GM23248 (cell line): ENCODE data around the gene G6PC3. TPM values are rescaled to one million over a fixed set of nuclear protein-coding genes. Genes with fewer than 3 reads are reported as not detected.

ENCODE experiments used
- DNase-seq: peaks from one replicate; pipeline ENCODE4 v3.0.0-alpha.2; 2015
- H2AFZ ChIP-seq: fragments of 200-600 bp; sonication (generic); 2 replicates; pipeline ENCODE4 v1.6.1; 2016; ENCODE audit warnings: antibody characterized with exemption
- H3F3A ChIP-seq: fragments of 200-600 bp; sonication (generic); 2 replicates; pipeline ENCODE4 v1.6.1; 2016; ENCODE audit warnings: mild to moderate bottlenecking, antibody characterized with exemption, mixed run types; ENCODE audit not compliant: insufficient read depth
- H3K27ac ChIP-seq: fragments of 200-600 bp; sonication (generic); 2 replicates; pipeline ENCODE4 v1.5.1; 2016; ENCODE audit warnings: mild to moderate bottlenecking
- H3K27me3 ChIP-seq: fragments of 200-600 bp; sonication (generic); replicated peaks from 2 replicates; pipeline ENCODE4 v1.6.1; 2016; ENCODE audit warnings: mild to moderate bottlenecking; ENCODE audit not compliant: insufficient read depth
- H3K36me3 ChIP-seq: fragments of 200-600 bp; sonication (generic); 2 replicates; pipeline ENCODE4 v1.6.1; 2016; ENCODE audit warnings: low read depth, mild to moderate bottlenecking
- H3K4me1 ChIP-seq: fragments of 200-600 bp; sonication (generic); 2 replicates; pipeline ENCODE4 v1.6.1; 2016; ENCODE audit warnings: mild to moderate bottlenecking; ENCODE audit not compliant: insufficient read depth
- H3K4me2 ChIP-seq: fragments of 200-600 bp; sonication (generic); one replicate; pipeline ENCODE4 v1.6.1; 2016; ENCODE audit warnings: mild to moderate bottlenecking; ENCODE audit not compliant: unreplicated experiment
- H3K4me3 ChIP-seq: fragments of 200-600 bp; sonication (generic); 2 replicates; pipeline ENCODE4 v1.5.1; 2016; ENCODE audit warnings: mild to moderate bottlenecking
- H3K79me2 ChIP-seq: fragments of 200-600 bp; sonication (generic); 2 replicates; pipeline ENCODE4 v1.6.1; 2016; ENCODE audit warnings: mild to moderate bottlenecking; ENCODE audit not compliant: insufficient read depth
- H3K9ac ChIP-seq: fragments of 200-600 bp; sonication (generic); 2 replicates; pipeline ENCODE4 v1.6.1; 2016; ENCODE audit warnings: mild to moderate bottlenecking
- H3K9me2 ChIP-seq: fragments of 200-600 bp; sonication (generic); 2 replicates; pipeline ENCODE4 v1.6.1; 2016; ENCODE audit warnings: mixed run types, mild to moderate bottlenecking, moderate library complexity; ENCODE audit not compliant: insufficient read depth
- H3K9me3 ChIP-seq: fragments of 200-600 bp; sonication (generic); one replicate; pipeline ENCODE4 v1.6.1; 2017; ENCODE audit warnings: low read depth
- H4K20me1 ChIP-seq: fragments of 200-600 bp; sonication (generic); 2 replicates; pipeline ENCODE4 v1.6.0; 2016; ENCODE audit not compliant: insufficient read depth
- EZH2 ChIP-seq: fragments of 200-600 bp; sonication (generic); IDR thresholded peaks from 2 replicates; pipeline ENCODE4 v1.6.1; 2018; ENCODE audit warnings: antibody characterized with exemption, mild to moderate bottlenecking; ENCODE audit not compliant: insufficient read depth, poor library complexity, severe bottlenecking
- EZH2phosphoT487 ChIP-seq: fragments of 200-600 bp; sonication (generic); IDR thresholded peaks from 2 replicates; pipeline ENCODE4 v1.6.1; 2018; ENCODE audit warnings: antibody characterized with exemption, moderate library complexity, mild to moderate bottlenecking, low read depth; ENCODE audit not compliant: insufficient read depth
- WGBS, 2 experiments: methylation state at CpG; one replicate each; pipeline ENCODE4 v1.1.6; 2015 to 2017; ENCODE audit warnings: low lambda C conversion rate in 2 of 2, low coverage in 1 of 2; ENCODE audit errors: missing lambda C conversion rate in 2 of 2; 5-methylcytosine and 5-hydroxymethylcytosine counted together
- in situ Hi-C: fragments of 300-500 bp; cut with MboI; formaldehyde crosslinking; loops from 2 replicates; pipeline ENCODE4 v1.15.0; 2020
- polyA plus RNA-seq: library from polyadenylated mRNA; unstranded; fragments of >200 nt; fragmentation: Nextera tagmentation; extraction: Ambion mirVana; gene quantifications from 2 replicates; pipeline ENCODE4 v1.2.1, GENCODE V29; 2016
- total RNA-seq: library from RNA; depleted of rRNA; stranded (reverse); fragments of >200 nt; shearing (Covaris generic); gene quantifications from 2 replicates; pipeline ENCODE4 v1.2.3, GENCODE V29; 2014

Gene G6PC3
- total and polyA plus RNA-seq, 2 experiments from 2014 or later, result 68.5 to 128 TPM

DNA sequence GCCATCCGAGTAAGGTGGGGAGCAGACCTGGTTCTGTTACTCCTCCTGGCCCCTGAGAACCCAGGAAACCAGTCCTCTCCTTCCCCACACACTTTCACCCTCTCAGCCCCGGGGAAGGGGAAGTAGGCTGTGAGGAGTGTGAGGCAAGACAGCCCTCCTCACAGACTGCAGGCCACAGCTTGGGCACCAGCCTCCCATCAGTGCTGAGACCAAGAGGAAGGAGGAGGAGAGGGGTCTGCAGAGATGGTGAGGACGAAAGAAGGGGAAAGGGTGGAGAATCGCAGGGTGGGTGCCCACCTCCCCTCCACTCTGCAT, 7.0 kb downstream of the G6PC3 start:
- H4K20me1 ChIP-seq, result no peaks in the 10 kb centered on the region
- DNase-seq, result no peak
- no peaks in the 10 kb centered on the region for H3K9me3 ChIP-seq
- peaks cover 18% of the 10 kb centered on the region; the same call in 1 of the 2 replicates for H3F3A ChIP-seq
- H3K4me2 ChIP-seq, result no peak overlapping the region
- no peak overlapping the region for H3K4me3 ChIP-seq
- H3K9me2 ChIP-seq, result no peaks in the 10 kb centered on the region
- peaks cover 4% of the 10 kb centered on the region; the same call in 1 of the 2 replicates for H3K36me3 ChIP-seq
- peaks cover 7% of the 10 kb centered on the region for H3K4me1 ChIP-seq
- WGBS, 2 experiments, result 50 to 66% methylated on average over 4 of the region's 4 CpGs
- no peak overlapping the region for H2AFZ ChIP-seq
- H3K27me3 ChIP-seq, result no peaks in the 10 kb centered on the region
- H3K27ac ChIP-seq, result no peak overlapping the region
- in situ Hi-C loops, result no loop called here
- TF ChIP-seq EZH2phosphoT487 (no peak), EZH2 (no peak)
- H3K79me2 ChIP-seq, result peaks cover 34% of the 10 kb centered on the region
- H3K9ac ChIP-seq, result no peak overlapping the region

DNA sequence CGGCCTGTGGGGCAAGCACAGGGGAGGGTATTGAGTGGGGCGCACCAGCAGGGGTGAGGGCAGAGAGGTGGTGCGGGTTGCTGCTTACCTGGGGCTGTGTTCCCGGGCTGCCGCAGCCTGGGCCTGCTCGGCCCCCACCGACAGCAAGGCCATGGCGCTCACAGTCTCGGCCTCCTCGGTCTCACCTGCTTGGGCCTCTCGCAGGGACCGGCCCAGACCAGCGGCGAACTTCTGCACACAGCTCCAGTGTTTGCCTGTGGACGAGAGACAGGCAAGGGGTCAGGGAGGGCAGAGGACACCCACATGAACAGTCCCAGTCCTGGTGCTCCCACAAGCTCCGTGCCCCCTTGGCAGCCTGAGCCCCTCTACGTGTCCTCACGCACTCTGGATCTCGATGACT, 7.9 kb downstream of the G6PC3 start:
- in situ Hi-C loops, result no loop called here
- peaks cover 15% of the 10 kb centered on the region; the same call in 1 of the 2 replicates for H3F3A ChIP-seq
- H2AFZ ChIP-seq, result no peak overlapping the region
- no peak for DNase-seq
- peaks cover 7% of the 10 kb centered on the region for H3K4me1 ChIP-seq
- peaks cover 4% of the 10 kb centered on the region; the same call in 1 of the 2 replicates for H3K36me3 ChIP-seq
- no peaks in the 10 kb centered on the region for H3K9me3 ChIP-seq
- WGBS, 2 experiments, result 91 to 93% methylated on average over 13 to 16 of the region's 19 CpGs
- no peak overlapping the region for H3K4me3 ChIP-seq
- H3K27ac ChIP-seq, result no peak overlapping the region
- peaks cover 26% of the 10 kb centered on the region for H3K79me2 ChIP-seq
- H4K20me1 ChIP-seq, result no peaks in the 10 kb centered on the region
- TF ChIP-seq EZH2, result no peak
- no peak for TF ChIP-seq EZH2phosphoT487
- H3K27me3 ChIP-seq, result no peaks in the 10 kb centered on the region
- H3K9ac ChIP-seq, result no peak overlapping the region
- no peaks in the 10 kb centered on the region for H3K9me2 ChIP-seq
- no peak overlapping the region for H3K4me2 ChIP-seq

DNA sequence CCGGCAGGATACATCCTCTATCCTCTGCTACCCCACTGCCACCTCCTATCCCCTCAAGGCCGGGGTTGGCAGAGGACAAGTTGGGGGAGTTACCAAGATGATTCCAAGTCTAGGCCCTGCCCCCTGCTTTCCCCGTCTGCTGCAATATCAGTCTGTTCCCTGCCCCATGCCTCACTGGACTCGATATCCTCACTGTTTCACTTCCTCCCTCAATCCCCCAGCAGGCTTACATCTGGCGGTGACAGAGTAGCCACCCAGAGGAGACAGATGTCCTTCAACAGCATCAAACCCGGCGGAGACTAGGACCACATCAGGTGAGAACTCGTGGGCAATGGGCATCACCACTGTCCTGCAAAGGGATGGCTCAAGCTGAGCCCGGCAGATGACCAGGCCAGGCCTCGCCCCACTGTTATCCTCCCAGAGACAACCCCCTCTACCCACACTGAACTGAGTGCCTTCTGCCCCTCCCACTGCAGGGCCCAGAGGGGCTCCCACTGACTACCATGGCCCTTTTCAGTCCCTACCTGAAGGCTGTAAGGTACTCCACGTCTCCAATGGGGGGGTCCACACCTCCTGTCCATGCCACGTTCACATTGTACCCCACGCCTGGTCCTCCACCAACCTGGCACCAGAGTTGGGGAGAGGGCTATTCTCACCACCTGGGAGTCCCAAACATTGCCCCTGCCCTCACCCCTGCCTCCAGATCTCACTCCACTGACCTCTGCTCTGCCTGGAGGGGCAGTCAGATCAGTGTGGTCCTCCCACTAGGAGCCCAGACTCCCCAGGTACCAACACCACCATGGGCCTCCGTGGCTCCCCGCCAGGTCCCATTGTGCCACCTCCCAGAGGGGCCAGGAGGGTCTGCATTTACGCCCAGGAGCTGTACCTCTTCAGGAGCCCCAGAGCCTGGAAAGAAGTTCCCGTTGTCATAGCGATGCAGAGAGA, 9.6 kb downstream of the G6PC3 start:
- no peak for DNase-seq
- TF ChIP-seq EZH2 (no peak), EZH2phosphoT487 (no peak)
- H3F3A ChIP-seq, result peaks cover 12% of the 10 kb centered on the region; the same call in 1 of the 2 replicates

DNA sequence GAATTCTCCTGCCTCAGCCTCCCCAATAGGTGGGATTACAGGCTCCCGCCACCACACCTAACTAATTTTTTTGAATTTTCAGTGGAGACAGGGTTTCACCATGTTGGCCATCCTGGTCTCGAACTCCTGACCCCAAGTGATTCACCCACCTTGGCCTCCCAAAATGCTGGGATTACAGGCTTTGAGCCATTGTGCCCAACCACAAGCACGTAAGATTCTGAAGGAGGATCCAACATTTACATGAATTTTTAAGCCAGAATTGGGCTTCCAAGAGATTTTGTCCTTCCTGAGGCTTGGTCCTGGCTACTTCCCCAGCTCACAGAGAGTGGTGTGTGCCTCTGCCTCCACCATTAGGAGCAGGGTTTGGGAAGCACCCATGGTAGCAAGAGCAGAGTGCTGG, 11.1 kb downstream of the G6PC3 start:
- Histone ChIP-seq H2AFZ (no peak overlapping the region), H3K4me2 (peak overlapping the region; percentile 20), H3F3A (peaks cover 12% of the 10 kb centered on the region; the same call in 1 of the 2 replicates), H3K27ac (peak overlapping the region; percentile 77), H3K36me3 (no peaks in the 10 kb centered on the region; the same call in 1 of the 2 replicates), H3K9me2 (no peaks in the 10 kb centered on the region), H3K4me3 (no peak overlapping the region), H3K9ac (peak overlapping the region; percentile 58), H3K79me2 (peaks cover 8% of the 10 kb centered on the region; the same call in 1 of the 2 replicates), H4K20me1 (no peaks in the 10 kb centered on the region), H3K9me3 (no peaks in the 10 kb centered on the region), H3K27me3 (no peaks in the 10 kb centered on the region), H3K4me1 (peaks cover 15% of the 10 kb centered on the region)
- TF ChIP-seq EZH2 (no peak), EZH2phosphoT487 (no peak)
- in situ Hi-C loops, result no loop called here
- 85 to 90% methylated on average over 3 of the region's 3 CpGs for WGBS, 2 experiments
- peak; percentile 59 for DNase-seq

More for the DNA sequence above, 9.6 kb downstream of the G6PC3 start:
- Histone ChIP-seq H4K20me1 (no peaks in the 10 kb centered on the region), H3K27me3 (no peaks in the 10 kb centered on the region), H3K4me3 (no peak overlapping the region), H3K9me3 (no peaks in the 10 kb centered on the region), H3K4me2 (no peak overlapping the region), H3K9me2 (no peaks in the 10 kb centered on the region), H3K27ac (no peak overlapping the region), H3K36me3 (peaks cover 2% of the 10 kb centered on the region; the same call in 1 of the 2 replicates), H3K4me1 (peaks cover 7% of the 10 kb centered on the region), H3K9ac (no peak overlapping the region), H2AFZ (no peak overlapping the region), H3K79me2 (0 out of 2 replicates have a peak, but pooled peaks cover 9% of the 10 kb centered on the region)
- in situ Hi-C loops, result no loop called here
- 80 to 84% methylated on average over 18 of the region's 18 CpGs for WGBS, 2 experiments
